GM21390 (cell line): ENCODE data around the gene RPH3AL.
"Not testable (repeated sequence)": the region's sequence is repeated elsewhere in the genome, so short reads cannot be mapped to it uniquely, and the experiment has no call there.

Experiments used
- ATAC-seq: cut with Tn5 transposase; IDR thresholded peaks from one replicate; pipeline ENCODE4 v1.9.1; 2021; ENCODE audit not compliant: unreplicated experiment

Gene RPH3AL

DNA sequence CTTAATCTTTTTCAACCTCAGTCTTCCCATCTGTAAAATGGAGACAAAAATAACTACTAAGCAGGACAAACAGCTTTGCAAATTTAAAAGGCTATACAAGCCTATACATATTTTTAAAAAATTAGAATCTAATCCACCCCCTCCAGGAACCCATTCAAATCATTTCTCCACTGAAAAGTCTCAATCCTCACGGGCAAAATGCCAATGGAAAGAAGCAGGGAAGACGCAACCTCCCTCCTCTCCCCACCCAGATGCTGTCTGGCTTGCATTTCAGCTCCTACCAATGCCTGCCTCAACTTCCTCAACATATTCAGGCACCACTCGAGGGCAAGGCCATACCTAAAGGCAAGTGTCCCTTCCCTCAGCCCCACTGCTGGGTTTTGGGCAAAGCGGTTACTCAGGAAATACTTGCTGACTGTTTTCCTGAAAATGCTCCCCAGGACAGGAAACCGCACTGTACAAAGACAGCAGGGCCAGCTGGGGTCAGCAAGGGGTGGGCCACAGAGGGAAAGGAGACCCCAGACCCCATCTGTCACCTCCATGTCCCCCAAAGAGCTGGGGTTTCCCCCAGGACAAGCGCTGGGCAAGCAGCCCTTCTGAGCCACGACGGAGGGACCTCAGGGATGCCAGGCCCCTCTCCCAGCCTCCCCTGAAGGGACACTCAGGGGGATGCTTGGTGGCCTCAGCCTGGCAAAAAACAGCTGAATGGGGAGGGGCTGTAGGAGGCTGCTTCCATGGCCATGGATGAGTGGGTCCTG, 123.5 kb downstream of the RPH3AL start:
- no peak for ATAC-seq

DNA sequence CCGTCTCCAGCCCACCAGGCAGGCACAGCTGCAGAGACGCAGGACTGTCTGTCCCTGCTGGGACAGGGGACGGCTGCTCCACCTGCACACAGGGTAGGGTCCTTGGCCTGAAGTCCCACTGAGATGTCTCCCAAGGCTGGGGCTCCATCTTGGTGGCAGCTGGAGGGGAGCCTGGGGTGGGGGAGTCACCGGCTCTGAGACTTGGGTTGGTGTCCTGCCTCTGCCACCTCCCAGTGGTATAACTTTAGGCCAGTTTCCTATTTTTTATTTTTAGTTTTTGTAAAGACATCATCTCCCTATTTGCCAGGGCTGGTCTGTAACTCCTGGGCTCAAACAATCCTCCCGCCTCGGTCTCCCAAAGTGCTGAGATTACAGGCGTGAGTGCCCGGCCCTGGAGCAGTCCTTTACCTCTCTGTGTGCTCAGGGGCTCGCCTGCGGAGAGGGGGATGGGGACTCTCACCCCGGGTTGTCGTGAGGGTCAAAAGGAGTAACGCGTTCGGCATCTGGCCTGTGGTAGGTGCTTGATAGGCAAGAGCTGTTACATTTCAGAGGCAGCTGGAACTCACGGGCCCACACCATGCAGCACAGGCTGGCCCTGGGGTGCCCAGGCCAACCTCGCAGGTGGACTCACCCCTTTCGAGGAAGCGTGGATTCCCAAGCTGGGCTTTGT, 124.5 kb downstream of the RPH3AL start:
- no peak for ATAC-seq

DNA sequence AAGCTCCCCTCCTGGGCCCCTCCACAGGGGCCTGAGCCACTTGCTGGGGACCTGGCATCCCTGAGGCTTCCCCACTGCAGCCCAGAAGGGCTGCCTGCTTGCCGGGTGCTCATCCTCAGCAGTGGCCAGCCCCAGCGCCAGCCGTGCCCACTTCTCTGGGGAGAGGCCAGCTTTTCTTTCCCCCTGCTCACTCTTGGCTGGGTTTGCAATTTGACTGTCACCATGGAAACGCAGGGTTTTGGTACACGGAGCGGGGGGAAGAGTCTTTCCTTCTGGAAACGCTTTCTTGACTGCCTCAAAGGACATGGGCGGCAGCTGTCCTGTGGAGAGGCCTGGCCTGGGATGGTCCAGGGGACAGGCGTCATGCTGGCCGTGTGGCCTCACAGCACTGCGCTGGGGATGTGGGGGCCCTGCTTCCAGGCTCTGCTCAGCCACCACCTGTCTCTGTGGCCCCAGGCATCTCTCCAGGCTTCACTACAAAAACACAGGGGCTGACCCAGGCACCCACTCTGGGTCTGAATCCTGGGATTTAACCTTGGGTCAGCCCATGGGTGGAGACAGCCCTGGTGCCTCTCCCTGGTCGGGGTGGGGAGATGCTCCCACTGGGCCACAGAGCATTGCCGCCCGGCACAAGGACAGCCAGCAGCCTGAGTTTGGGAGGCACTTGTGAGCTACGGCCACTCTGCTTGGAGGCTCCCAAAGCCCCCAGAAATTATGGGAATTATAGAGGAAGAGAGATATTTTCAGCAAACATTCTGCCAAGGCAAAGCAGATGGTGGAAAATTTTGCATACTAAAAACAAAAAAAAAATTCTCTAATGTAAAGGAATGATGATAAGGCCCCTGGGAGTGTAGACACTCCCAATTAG, 125.3 kb downstream of the RPH3AL start:
- no peak for ATAC-seq

DNA sequence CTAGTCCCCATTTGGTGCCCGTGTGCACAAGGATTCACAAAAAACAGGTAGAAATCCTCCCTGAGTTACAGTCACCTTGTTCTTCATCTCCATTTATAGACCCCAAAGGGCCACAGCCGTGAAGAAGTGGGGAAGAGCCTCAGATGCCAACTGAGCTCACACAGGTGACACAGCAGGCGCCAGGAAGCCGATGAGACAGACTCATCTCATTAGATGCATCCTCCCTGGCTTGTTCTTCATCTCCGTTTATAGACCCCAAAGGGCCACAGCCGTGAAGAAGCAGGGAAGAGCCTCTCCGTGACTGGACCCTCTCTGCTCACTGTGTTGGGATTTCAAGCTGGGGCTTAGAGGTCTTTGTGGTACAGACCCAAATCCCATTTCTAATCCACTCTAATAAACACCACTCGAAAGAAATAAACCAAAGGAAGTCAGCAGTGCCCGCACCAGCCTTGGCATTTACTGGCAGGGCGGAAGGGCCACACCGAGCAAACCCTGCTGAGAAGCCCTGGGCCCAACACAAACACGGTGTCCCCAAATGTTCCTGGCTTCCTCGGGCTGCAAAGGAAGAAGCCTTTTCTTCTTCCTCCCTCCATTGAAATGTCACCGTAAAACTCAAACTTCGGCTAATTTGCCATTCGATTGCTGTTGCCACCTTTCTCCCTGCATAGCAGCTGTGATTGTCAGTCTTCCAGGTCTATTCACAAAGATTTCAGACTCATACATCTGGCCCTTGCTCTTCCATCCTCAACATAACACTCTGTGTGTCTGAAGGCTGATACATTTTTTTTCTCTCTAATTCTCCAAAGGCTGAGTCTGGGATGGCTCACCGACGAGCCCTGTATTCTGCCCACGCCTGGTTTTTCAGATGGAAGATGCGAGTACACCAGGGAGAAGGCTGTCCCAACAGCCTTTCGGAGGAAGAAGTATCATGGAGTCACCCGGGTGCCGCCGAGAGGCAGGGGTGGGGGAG, 126.2 kb downstream of the RPH3AL start:
- ATAC-seq: no peak

DNA sequence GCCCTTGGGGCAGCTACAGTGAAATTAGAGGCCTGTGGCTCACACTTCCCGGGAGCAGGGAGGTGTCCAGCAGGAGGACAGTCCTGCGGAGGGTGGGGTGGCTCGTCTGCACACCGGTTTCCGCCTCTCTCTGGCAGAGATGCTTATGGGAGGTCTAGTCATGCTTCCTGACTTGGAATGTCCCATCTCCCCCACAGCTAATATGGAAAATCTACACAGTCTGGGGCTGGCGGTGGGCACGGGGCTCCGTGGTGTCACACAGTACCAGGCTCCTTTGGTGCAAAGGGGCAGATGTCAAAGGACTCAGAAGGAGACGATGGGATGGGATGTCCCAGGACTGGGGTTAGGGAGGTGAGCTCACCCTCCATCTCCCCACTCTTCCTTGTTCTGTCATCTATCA, 127.1 kb downstream of the RPH3AL start:
- no peak for ATAC-seq

DNA sequence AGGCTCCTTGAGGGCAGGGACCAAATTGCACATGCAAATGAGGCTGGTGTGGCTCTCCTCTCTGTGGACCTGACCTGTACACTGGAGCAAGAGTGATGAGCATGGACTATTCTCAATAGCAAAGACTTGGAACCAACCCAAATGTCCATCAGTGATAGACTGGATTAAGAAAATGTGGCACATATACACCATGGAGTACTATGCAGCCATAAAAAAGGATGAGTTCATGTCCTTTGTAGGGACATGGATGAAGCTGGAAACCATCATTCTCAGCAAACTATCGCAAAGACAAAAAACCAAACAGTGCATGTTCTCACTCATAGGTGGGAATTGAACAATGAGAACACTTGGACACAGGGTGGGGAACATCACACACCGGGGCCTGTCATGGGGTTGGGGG, 128.0 kb downstream of the RPH3AL start:
- ATAC-seq: not testable (repeated sequence)

DNA sequence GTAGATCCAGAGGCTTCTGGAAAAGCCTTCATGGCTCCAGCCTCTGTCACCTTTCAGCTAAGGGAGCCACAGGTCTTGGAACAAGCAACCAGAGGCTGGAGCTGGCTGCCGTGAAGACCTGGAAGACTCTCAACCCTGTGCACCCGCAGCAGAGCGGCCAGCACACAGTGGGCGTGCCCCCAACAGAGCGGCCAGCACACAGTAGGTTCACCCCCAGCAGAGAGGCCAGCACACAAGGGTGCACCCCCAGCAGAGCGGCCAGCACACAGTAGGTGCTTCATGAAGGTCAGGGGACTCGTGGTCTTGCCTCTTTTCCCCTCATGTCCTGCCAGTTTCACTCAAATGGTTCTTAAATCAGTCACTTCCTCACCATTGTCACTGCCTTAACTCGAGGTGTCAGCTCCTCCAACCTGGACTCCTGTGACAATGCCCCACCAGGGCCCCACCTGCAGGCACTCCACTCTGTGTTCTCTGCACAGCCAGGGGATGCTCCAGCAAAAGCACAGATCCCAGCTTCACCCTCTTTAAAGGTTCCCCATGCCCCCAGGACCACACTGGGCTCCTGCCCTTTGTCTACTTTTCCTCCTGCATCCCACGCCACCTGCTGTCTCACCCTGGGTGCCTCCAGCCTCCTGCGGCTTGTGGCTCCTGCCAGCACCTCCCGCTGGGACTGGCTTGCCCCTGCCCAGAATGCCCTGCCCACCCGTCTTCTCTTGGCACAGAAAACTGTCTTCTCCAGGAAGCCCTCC, 128.7 kb downstream of the RPH3AL start:
- no peak for ATAC-seq

DNA sequence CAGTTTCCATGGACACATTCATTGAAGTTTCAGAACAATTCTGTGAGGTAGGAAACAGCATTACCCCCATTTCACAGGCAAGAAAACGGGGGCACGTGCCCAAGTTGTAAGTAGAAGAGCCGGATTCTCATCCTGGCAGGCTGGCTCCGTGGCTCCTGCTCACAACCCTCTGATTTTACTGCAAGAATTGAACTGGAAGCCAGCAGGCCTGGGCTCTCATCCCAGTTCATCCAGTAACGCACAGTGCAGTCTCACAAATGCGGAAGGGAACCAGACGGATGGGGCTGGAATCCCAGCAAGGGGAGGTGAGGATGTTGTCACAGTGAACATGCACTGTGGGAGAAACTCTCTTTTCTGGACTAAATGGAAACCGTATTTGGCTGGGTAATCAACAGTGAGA, 130.4 kb downstream of the RPH3AL start:
- ATAC-seq: no peak

DNA sequence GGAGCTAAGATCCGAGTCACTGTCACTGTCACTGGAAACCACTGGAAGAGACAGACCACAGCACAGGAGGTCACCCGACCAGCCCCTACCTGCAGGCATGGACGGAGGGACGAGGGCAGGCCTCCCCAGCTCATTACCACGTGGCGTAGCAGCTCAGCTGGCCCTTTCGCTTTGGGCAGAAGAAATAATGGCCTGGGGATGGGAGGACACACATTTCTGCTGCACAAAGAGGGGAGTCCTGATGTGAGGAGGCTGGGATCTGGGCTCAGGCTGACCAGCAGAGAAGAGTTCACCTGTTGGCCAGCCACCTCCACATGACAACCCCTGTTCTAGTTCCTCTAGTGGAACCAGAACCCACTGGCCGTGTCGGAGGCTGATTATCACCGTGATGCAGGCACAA, 132.9 kb downstream of the RPH3AL start:
- no peak for ATAC-seq

DNA sequence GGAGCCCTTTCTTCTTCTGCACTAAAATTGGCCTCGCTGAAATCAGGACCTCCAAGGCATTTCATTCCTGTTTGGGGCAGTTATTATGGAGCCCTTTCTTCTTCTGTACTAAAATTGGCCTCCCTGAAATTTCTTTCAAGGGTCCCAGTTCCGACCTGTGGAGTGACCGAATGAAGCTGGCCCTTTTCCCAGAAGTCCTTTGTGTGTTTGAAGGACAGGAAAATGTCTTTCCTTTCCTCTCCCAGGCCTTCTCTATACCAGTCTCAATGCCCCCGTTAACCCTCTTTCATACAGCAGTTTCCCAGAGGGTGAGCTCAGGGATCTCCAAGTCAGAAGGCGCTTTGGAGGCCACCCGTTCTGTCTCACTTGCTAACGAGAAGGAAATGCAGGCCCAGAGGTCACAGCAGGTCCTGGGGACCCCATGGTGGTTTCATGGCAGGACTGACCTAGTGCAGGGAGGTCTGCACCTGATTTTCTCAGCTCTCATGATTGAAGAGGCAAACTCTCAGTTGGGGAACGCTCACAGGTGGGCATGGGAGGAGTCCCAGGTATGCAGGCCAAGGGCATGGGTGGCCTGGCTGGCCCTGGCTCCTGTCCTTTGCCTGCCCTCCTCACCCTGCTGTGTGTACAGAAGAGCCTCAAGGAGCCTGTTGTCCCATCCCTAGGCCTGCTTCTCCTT, 134.0 kb downstream of the RPH3AL start:
- ATAC-seq: no peak

DNA sequence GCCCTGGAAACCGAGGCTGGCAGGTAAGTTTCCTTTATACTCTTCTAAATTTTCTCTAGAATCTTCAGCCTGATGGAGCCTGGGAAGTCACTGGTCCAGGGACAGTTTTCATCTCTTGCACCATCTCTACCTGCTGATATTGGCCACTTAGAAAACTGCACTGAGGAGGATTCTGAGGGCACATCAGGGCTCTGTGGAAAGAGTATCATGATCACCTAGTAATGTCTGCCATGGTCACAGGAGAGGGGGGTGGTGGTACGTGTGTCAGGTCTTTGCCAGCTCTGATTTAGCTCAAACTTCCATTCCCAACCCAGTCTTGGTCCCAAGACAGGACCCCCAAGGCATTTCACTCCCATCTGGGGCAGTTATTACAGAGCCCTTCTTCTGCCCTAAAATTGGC, 136.0 kb downstream of the RPH3AL start:
- ATAC-seq: no peak

DNA sequence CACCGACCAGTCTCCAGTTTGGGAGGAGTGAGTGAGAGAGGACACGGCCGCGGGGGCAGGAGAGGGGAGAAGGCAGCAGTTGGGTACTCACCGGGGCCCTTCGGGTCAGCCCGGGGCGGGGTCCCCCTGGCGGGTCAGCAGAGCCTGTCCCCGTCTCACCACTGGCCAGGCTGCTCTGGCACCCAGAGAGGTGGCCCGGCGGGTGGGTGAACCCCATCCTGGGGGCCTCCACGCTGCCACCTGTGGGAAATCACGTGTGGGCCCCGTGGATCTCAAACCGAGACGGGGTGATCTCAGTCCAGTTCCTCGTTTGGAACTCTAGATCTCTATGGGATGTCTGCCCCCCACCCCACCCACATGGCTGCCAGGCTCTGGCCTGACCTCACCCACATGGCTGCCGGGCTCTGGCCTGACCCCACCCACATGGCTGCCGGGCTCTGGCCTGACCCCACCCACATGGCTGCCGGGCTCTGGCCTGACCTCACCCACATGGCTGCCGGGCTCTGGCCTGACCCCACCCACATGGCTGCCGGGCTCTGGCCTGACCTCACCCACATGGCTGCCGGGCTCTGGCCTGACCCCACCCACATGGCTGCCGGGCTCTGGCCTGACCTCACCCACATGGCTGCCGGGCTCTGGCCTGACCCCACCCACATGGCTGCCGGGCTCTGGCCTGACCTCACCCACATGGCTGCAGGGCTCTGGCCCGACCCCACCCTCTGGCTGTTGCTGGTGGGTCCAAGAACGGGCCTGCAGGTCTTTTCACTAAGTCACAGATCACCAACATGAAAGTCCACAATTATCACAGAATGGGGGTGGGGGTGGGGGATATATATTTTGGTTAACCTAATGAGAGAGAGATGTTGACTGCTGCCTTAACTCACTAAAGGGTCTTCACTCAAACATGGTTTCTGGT, 136.8 kb downstream of the RPH3AL start:
- not testable (repeated sequence) for ATAC-seq

DNA sequence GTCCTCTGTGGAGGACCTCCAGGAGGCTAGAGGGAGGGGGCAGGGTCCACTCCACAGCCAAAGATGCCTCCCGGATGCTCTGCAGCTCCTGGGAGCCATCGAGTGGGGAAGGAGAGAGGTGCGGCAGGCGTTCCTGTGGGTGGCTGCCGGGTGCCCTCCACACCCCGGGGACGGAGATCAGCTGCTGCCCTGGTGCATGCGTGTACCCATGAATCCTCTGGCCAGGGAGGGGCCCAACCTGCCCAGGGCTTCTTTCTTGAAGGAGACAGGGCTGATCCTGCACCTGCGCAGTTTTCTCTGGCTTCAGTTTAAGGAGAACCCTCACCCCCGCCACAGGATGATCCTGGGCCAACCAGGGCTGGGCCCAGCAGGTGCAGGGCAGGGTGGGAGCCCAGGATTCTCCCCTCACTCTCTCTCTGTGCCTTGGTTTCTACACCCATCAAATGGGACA, 137.7 kb downstream of the RPH3AL start:
- ATAC-seq: no peak

DNA sequence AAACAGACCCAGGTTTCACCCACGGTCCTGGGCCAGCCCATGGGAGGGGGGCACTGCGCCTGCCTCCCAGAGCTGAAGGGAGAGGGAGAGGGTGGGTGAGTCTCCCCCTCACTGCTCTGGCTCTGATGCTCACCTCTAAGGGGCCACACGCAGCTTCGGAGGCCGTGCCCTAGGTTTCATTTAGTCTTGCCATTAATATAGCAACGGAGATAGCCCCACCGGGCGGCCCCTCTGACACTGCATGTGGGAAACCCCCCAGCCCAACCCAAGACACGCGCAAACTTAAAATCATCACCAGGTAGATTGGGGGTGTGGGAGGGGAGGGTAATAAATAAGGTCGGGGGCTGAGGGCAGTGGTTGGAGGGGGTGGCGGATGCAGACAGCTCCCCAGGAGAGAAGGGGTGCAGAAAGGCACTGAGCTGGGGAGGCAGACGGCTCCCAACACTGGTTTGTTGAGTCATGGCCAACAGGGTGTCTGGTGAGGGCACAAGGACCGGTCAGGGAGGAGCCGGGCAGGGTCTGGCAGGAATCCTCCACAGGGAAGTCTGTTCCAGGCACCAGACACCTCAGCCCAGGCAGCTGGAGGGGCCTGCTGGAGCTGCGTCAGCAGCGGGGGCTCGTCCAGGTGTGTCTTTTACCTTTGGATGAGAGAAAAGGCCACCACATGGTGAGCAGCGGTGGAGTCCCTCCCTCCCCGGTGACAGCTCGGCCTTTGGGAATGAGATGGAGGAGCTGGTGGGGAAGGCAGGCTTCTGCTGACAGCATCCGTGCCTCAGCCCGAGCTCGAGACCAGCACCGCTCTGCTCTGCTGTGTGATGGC, 139.1 kb downstream of the RPH3AL start:
- no peak for ATAC-seq

DNA sequence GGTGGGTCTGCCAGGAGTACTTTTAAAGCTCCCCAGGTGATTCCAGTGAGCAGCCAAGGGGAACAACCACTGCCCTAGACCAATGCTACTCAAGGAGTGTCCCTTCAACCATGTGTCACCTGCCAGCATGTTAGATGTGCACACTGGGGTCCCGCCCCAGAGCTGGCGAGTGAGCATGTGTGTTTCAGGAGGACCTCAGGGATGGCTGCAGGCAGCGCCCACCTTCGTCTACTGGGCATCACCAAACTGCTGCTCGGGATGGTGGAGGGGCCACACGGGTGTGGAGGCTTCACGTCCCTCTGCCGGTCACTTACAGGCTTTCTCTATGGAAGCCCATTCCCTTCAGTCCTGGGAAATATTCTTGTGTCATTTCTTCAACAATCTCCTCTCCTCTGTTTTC, 142.2 kb downstream of the RPH3AL start:
- ATAC-seq: no peak

DNA sequence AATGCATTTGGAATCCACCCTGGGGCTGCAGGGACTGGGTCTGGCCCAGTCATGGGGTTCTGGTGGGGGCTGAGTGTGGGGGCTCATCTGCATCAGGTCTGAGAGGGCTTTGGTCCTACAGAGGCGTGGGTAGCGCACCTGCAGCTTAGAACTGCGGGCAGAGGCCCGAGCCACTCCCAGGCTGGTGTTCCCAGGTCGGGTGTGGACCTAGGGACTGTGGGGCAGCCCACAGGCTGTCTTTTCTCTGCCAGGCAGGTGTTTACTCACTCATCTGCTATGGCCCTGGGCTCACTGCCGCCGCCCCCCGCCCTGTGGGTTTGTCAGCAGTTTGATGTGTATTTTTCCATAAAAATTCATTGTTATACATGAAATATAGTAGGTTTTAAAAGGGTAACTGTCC, 144.2 kb downstream of the RPH3AL start:
- no peak for ATAC-seq

DNA sequence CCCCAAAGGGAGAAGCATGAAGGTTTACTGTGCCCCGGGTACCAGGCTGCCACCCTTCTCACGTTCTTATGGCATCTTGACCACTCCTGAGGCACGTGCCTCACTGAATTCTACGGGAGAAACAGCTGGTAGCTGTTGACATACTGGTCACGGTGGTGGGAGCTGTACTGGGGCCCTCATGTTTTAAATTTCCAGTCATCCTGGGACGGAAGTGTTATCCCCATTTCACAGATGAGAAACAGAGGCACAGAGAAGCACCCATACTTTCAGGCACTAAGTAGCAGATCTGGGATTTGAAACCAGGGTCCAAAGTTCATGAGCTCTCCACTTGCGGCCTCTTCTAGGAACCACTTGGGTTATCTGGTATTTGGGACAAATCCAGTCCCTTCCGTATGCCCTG, 144.8 kb downstream of the RPH3AL start:
- ATAC-seq: no peak
